Embryonic facial prominence (tissue), 1 donor: ENCODE data around the gene BHLHE23.
A peak's percentile ranks its signal among the peaks of the same experiment; 100 is the strongest.

Experiments
- DNase-seq: peaks from one replicate; pipeline ENCODE4 v3.0.0-alpha.2; 2016; ENCODE audit errors: extremely low spot score

The BHLHE23 gene

GRCh38 chr20:62991196-62991807, 15.5 kb downstream of the BHLHE23 start:
- no peak for DNase-seq

- DNase-seq = no peak
Observed at GRCh38 chr20:62990306-62990825, 16.4 kb downstream of the BHLHE23 start.

- DNase-seq = no peak
Observed at GRCh38 chr20:62989201-62989601, 17.6 kb downstream of the BHLHE23 start.

GRCh38 chr20:62987114-62987513, 19.6 kb downstream of the BHLHE23 start:
- no peak for DNase-seq

- no peak for DNase-seq
Observed at GRCh38 chr20:62986257-62986800, 20.4 kb downstream of the BHLHE23 start.

- DNase-seq = no peak
Observed at GRCh38 chr20:62985444-62985778, 21.4 kb downstream of the BHLHE23 start.

GRCh38 chr20:62984666-62985443, 21.9 kb downstream of the BHLHE23 start:
- no peak for DNase-seq

- DNase-seq = no peak
Observed at GRCh38 chr20:62983210-62983609, 23.6 kb downstream of the BHLHE23 start.

- no peak for DNase-seq
Observed at GRCh38 chr20:62982124-62983075, 24.4 kb downstream of the BHLHE23 start.

- DNase-seq = peak; percentile 10
Observed at GRCh38 chr20:62980970-62981369, 25.8 kb downstream of the BHLHE23 start.

- no peak for DNase-seq
Observed at GRCh38 chr20:62980380-62980960, 26.3 kb downstream of the BHLHE23 start.

- no peak for DNase-seq
Observed at GRCh38 chr20:62979876-62980373, 26.8 kb downstream of the BHLHE23 start.

GRCh38 chr20:62979310-62979709, 27.5 kb downstream of the BHLHE23 start:
- no peak for DNase-seq

- no peak for DNase-seq
Observed at GRCh38 chr20:62978561-62978943, 28.2 kb downstream of the BHLHE23 start.

GRCh38 chr20:62977613-62978560, 28.9 kb downstream of the BHLHE23 start:
- DNase-seq = no peak

GRCh38 chr20:62976886-62977285, 29.9 kb downstream of the BHLHE23 start:
- DNase-seq = no peak

GRCh38 chr20:62975812-62976508, 30.8 kb downstream of the BHLHE23 start:
- DNase-seq = no peak

GRCh38 chr20:62975251-62975760, 31.5 kb downstream of the BHLHE23 start:
- no peak for DNase-seq
